ENCODE results near the gene IVD. TPM values are rescaled to one million over a fixed set of nuclear protein-coding genes. Genes with fewer than 3 reads are reported as not detected.

Gene IVD
- polyA plus RNA-seq, 1 of the 3 experiments (the other 2 are of a cell fraction), result 54.2 TPM

GRCh38 chr15:40443255-40443654, 37.7 kb downstream of the IVD start:
- Histone ChIP-seq H2AFZ (ENCODE audit: low read depth) (no peak overlapping the region), H3K27me3 (ENCODE audit: insufficient read depth) (no peaks in the 10 kb centered on the region), H4K20me1 (ENCODE audit: insufficient read depth) (peaks cover 51% of the 10 kb centered on the region), H3K4me3 (ENCODE audit: low read depth in 2 of 2, low read length in 1 of 2) (peak overlapping the region in 1 of 2 experiments; percentile 75; a peak in 1 of 4 replicates), H3K4me1 (ENCODE audit: control insufficient read depth in 1 of 2, insufficient read depth in 2 of 2, low read depth in 1 of 2, low read length in 1 of 2) (peaks cover 6 to 29% of the 10 kb centered on the region in 2 experiments; a peak in 3 of 4 replicates), H3K9me3 (no peaks in the 10 kb centered on the region), H3K4me2 (peak overlapping the region; percentile 94), H3K27ac (ENCODE audit: low read depth in 2 of 2, low read length in 1 of 2) (no peak overlapping the region), H3F3A (replicated peaks; ENCODE audit: insufficient read depth) (no peaks in the 10 kb centered on the region), H3K9ac (no peak overlapping the region), H3K79me2 (ENCODE audit: insufficient read depth) (peaks cover 62% of the 10 kb centered on the region), H3K36me3 (replicated peaks in 1 of 2; ENCODE audit: control insufficient read depth in 1 of 2, insufficient read depth in 2 of 2, low read length in 1 of 2) (no peaks in the 10 kb centered on the region), H3K9me2 (no peaks in the 10 kb centered on the region)
- TF ChIP-seq CHD2 (IDR thresholded peaks at IDR 0.05; ENCODE audit: low read length, partially characterized antibody) (no peak), JUND (IDR thresholded peaks at IDR 0.05) (no peak), POLR2AphosphoS5 (IDR thresholded peaks at IDR 0.05; ENCODE audit: low read depth, low read length) (no peak), MEF2A (IDR thresholded peaks at IDR 0.05; ENCODE audit: borderline replicate concordance, low read depth) (no peak), EP300 (IDR thresholded peaks at IDR 0.05; ENCODE audit: borderline replicate concordance in 1 of 2, low read depth in 1 of 2, low read length in 1 of 2) (no peak)
- CTCF ChIA-PET, result interaction anchor here (0.6 to 3.3 kb wide), 7 partner anchors 7 to 27 kb away, joined by 3 to 11 read pairs (median 7); partner anchors contain the start of gene CHST14
- POLR2A ChIA-PET, result interaction anchor here (0.7 kb wide), 1 partner anchor 37 kb away, joined by 9 read pairs; no protein-coding TSS in a partner anchor
- WGBS (ENCODE audit: low lambda C conversion rate), result 98% methylated on average over 4 of the region's 4 CpGs
- no peak for DNase-seq

DNA sequence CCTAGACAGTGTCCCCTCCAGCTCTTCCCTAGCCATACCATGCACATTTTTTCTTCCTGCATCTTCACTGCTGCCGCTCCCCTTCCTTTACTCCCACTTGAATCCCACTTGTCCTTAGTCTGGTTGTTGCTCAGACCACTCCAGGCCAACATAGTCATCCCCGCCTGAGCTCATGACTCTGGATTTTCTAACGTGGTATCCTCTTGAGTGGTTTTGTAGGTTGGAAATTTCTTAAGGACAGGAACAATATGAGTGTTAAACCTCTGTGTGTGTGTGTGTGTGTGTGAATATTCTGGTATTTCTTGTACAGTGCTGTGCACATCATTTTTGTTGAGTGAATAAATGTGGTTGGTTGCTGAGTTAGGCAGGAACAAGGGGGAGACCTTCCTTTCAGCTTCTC, 38.3 kb downstream of the IVD start:
- peaks cover 51% of the 10 kb centered on the region for H4K20me1 ChIP-seq (ENCODE audit: insufficient read depth)

More for the DNA sequence above, 38.3 kb downstream of the IVD start:
- Histone ChIP-seq H3K79me2 (ENCODE audit: insufficient read depth) (peaks cover 68% of the 10 kb centered on the region), H2AFZ (ENCODE audit: low read depth) (no peak overlapping the region), H3K4me1 (ENCODE audit: control insufficient read depth in 1 of 2, insufficient read depth in 2 of 2, low read depth in 1 of 2, low read length in 1 of 2) (peaks cover 6 to 29% of the 10 kb centered on the region in 2 experiments; a peak in 3 of 4 replicates), H3K4me2 (peak overlapping the region; percentile 94; the same call in 1 of the 2 replicates), H3K9ac (no peak overlapping the region), H3K27me3 (ENCODE audit: insufficient read depth) (no peaks in the 10 kb centered on the region), H3K4me3 (ENCODE audit: low read depth in 2 of 2, low read length in 1 of 2) (no peak overlapping the region), H3K9me2 (no peaks in the 10 kb centered on the region), H3K27ac (ENCODE audit: low read depth in 2 of 2, low read length in 1 of 2) (no peak overlapping the region), H3F3A (replicated peaks; ENCODE audit: insufficient read depth) (no peaks in the 10 kb centered on the region), H3K36me3 (replicated peaks in 1 of 2; ENCODE audit: control insufficient read depth in 1 of 2, insufficient read depth in 2 of 2, low read length in 1 of 2) (no peaks in the 10 kb centered on the region), H3K9me3 (no peaks in the 10 kb centered on the region)
- 90% methylated on average over 3 of the region's 3 CpGs for whole genome bisulfite sequencing (ENCODE audit: low lambda C conversion rate)
- DNase-seq, result no peak
- ChIA-PET POLR2A (no interaction called here), CTCF (interaction anchor here (0.7 to 2.6 kb wide), 9 partner anchors 11 to 178 kb away, joined by 3 to 11 read pairs (median 4); no protein-coding TSS in a partner anchor)
- no peak for TF ChIP-seq USF1 (IDR thresholded peaks at IDR 0.05; ENCODE audit: borderline replicate concordance, low read depth)
- TF ChIP-seq RFX5 (IDR thresholded peaks at IDR 0.05; ENCODE audit: low read length), result no peak
- TF ChIP-seq PBX3 (IDR thresholded peaks at IDR 0.05), result no peak
- no peak for TF ChIP-seq NRF1 (IDR thresholded peaks at IDR 0.05; ENCODE audit: low read depth, low read length)
- no peak for TF ChIP-seq TEAD4 (IDR thresholded peaks at IDR 0.05; ENCODE audit: borderline replicate concordance, insufficient read depth)
- TF ChIP-seq, protein P1, sequence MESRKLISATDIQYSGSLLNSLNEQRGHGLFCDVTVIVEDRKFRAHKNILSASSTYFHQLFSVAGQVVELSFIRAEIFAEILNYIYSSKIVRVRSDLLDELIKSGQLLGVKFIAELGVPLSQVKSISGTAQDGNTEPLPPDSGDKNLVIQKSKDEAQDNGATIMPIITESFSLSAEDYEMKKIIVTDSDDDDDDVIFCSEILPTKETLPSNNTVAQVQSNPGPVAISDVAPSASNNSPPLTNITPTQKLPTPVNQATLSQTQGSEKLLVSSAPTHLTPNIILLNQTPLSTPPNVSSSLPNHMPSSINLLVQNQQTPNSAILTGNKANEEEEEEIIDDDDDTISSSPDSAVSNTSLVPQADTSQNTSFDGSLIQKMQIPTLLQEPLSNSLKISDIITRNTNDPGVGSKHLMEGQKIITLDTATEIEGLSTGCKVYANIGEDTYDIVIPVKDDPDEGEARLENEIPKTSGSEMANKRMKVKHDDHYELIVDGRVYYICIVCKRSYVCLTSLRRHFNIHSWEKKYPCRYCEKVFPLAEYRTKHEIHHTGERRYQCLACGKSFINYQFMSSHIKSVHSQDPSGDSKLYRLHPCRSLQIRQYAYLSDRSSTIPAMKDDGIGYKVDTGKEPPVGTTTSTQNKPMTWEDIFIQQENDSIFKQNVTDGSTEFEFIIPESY (IDR thresholded peaks at IDR 0.05; ENCODE audit: borderline replicate concordance, low read depth), result no peak
- TF ChIP-seq GATA2 (CRISPR knock-in tag; IDR thresholded peaks at IDR 0.05), result no peak
- TF ChIP-seq SMC3 (IDR thresholded peaks at IDR 0.05; ENCODE audit: low read depth, low read length), result no peak
- TF ChIP-seq, protein P2, sequence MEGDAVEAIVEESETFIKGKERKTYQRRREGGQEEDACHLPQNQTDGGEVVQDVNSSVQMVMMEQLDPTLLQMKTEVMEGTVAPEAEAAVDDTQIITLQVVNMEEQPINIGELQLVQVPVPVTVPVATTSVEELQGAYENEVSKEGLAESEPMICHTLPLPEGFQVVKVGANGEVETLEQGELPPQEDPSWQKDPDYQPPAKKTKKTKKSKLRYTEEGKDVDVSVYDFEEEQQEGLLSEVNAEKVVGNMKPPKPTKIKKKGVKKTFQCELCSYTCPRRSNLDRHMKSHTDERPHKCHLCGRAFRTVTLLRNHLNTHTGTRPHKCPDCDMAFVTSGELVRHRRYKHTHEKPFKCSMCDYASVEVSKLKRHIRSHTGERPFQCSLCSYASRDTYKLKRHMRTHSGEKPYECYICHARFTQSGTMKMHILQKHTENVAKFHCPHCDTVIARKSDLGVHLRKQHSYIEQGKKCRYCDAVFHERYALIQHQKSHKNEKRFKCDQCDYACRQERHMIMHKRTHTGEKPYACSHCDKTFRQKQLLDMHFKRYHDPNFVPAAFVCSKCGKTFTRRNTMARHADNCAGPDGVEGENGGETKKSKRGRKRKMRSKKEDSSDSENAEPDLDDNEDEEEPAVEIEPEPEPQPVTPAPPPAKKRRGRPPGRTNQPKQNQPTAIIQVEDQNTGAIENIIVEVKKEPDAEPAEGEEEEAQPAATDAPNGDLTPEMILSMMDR (IDR thresholded peaks at IDR 0.05), result no peak
- TF ChIP-seq MXI1 (IDR thresholded peaks at IDR 0.05; ENCODE audit: low read depth, low read length), result no peak
- no peak for TF ChIP-seq YY1 (IDR thresholded peaks at IDR 0.05; ENCODE audit: low read depth)
- TF ChIP-seq JUND (IDR thresholded peaks at IDR 0.05), result no peak
- TF ChIP-seq, protein P3, sequence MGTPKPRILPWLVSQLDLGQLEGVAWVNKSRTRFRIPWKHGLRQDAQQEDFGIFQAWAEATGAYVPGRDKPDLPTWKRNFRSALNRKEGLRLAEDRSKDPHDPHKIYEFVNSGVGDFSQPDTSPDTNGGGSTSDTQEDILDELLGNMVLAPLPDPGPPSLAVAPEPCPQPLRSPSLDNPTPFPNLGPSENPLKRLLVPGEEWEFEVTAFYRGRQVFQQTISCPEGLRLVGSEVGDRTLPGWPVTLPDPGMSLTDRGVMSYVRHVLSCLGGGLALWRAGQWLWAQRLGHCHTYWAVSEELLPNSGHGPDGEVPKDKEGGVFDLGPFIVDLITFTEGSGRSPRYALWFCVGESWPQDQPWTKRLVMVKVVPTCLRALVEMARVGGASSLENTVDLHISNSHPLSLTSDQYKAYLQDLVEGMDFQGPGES (IDR thresholded peaks at IDR 0.05; ENCODE audit: low read depth, low read length), result no peak
- no peak for TF ChIP-seq CHD2 (IDR thresholded peaks at IDR 0.05; ENCODE audit: low read length, partially characterized antibody)

Measured in SK-N-SH (cell line).